Liver (tissue), 3 donors: ENCODE data around the gene SLC29A3.

Experiments
- ATF3 ChIP-seq: IDR thresholded peaks from 2 replicates; pipeline ENCODE4 v1.6.1; 2016; ENCODE audit warnings: antibody characterized with exemption
- FOXA1 ChIP-seq: IDR thresholded peaks from 2 replicates; pipeline ENCODE4 v1.6.1; 2016; ENCODE audit warnings: antibody characterized with exemption
- JUND ChIP-seq, 2 donors: IDR thresholded peaks; 2 replicates each; pipeline ENCODE4 v1.6.1; 2016; ENCODE audit warnings: antibody characterized with exemption in 2 of 2
- RAD21 ChIP-seq, 2 donors: IDR thresholded peaks; 2 replicates each; pipeline ENCODE4 v1.6.1; 2016; ENCODE audit warnings: antibody characterized with exemption in 2 of 2, mild to moderate bottlenecking in 2 of 2
- RXRA ChIP-seq, 2 donors: IDR thresholded peaks; 2 replicates each; pipeline ENCODE4 v1.6.1; 2017 to 2018; ENCODE audit warnings: antibody characterized with exemption in 2 of 2, mild to moderate bottlenecking in 1 of 2
- SP1 ChIP-seq: IDR thresholded peaks from 2 replicates; pipeline ENCODE4 v1.6.1; 2018; ENCODE audit warnings: antibody characterized with exemption, mild to moderate bottlenecking
- TAF1 ChIP-seq: conservative IDR thresholded peaks from 2 replicates; pipeline ENCODE4 v1.6.1; 2016; ENCODE audit warnings: antibody characterized with exemption, mild to moderate bottlenecking
- YY1 ChIP-seq: IDR thresholded peaks from 2 replicates; pipeline ENCODE4 v1.6.1; 2016; ENCODE audit warnings: antibody characterized with exemption, mild to moderate bottlenecking
- TF ChIP-seq, protein P1 (sequence below): fragments of 150-350 bp; IDR thresholded peaks from 2 replicates; pipeline ENCODE4 v1.5.1; 2017; ENCODE audit warnings: improper control_type of control experiment, low read depth, low read length; ENCODE audit not compliant: missing input control
- TF ChIP-seq, protein P2 (sequence below): IDR thresholded peaks from 2 replicates; pipeline ENCODE4 v1.6.1; 2016; ENCODE audit warnings: antibody characterized with exemption
- TF ChIP-seq, protein P3 (sequence below): IDR thresholded peaks from 2 replicates; pipeline ENCODE4 v1.6.1; 2016; ENCODE audit warnings: antibody characterized with exemption, mild to moderate bottlenecking
- donor health status: healthy.
- donor health status: healthy.

DNA sequence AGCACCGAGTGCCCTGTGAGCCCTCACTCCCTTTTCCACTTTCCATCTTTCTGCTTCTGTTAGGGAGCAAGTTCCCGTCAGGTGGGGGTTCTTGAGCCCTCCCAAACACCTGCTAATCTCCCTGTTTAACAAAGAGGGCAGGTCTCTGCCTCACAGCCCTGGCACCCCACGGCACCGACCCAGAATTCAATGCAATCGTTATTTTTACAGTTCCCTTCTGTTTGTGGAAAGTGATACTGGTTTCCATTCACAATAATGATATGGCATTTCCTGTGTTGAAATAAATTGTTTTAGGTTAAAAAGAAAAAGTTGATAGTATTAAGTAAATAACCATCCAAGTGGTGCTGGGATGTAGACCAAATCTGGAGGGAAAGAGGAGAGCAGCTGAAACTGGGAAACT lies 38.8 kb upstream of the SLC29A3 start:
- TF ChIP-seq JUND (IDR thresholded peaks at IDR 0.05) (no peak), RAD21 (IDR thresholded peaks at IDR 0.05) (no peak), FOXA1 (no peak), YY1 (no peak), RXRA (IDR thresholded peaks at IDR 0.05) (no peak), ATF3 (no peak), SP1 (no peak), TAF1 (no peak)
- TF ChIP-seq, protein P1, sequence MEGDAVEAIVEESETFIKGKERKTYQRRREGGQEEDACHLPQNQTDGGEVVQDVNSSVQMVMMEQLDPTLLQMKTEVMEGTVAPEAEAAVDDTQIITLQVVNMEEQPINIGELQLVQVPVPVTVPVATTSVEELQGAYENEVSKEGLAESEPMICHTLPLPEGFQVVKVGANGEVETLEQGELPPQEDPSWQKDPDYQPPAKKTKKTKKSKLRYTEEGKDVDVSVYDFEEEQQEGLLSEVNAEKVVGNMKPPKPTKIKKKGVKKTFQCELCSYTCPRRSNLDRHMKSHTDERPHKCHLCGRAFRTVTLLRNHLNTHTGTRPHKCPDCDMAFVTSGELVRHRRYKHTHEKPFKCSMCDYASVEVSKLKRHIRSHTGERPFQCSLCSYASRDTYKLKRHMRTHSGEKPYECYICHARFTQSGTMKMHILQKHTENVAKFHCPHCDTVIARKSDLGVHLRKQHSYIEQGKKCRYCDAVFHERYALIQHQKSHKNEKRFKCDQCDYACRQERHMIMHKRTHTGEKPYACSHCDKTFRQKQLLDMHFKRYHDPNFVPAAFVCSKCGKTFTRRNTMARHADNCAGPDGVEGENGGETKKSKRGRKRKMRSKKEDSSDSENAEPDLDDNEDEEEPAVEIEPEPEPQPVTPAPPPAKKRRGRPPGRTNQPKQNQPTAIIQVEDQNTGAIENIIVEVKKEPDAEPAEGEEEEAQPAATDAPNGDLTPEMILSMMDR: no peak
- TF ChIP-seq, protein P2, sequence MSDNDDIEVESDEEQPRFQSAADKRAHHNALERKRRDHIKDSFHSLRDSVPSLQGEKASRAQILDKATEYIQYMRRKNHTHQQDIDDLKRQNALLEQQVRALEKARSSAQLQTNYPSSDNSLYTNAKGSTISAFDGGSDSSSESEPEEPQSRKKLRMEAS: no peak
- TF ChIP-seq, protein P3, sequence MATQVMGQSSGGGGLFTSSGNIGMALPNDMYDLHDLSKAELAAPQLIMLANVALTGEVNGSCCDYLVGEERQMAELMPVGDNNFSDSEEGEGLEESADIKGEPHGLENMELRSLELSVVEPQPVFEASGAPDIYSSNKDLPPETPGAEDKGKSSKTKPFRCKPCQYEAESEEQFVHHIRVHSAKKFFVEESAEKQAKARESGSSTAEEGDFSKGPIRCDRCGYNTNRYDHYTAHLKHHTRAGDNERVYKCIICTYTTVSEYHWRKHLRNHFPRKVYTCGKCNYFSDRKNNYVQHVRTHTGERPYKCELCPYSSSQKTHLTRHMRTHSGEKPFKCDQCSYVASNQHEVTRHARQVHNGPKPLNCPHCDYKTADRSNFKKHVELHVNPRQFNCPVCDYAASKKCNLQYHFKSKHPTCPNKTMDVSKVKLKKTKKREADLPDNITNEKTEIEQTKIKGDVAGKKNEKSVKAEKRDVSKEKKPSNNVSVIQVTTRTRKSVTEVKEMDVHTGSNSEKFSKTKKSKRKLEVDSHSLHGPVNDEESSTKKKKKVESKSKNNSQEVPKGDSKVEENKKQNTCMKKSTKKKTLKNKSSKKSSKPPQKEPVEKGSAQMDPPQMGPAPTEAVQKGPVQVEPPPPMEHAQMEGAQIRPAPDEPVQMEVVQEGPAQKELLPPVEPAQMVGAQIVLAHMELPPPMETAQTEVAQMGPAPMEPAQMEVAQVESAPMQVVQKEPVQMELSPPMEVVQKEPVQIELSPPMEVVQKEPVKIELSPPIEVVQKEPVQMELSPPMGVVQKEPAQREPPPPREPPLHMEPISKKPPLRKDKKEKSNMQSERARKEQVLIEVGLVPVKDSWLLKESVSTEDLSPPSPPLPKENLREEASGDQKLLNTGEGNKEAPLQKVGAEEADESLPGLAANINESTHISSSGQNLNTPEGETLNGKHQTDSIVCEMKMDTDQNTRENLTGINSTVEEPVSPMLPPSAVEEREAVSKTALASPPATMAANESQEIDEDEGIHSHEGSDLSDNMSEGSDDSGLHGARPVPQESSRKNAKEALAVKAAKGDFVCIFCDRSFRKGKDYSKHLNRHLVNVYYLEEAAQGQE: no peak
